Measurements from ENCODE around the gene LTB.

LTB gene, protein sequence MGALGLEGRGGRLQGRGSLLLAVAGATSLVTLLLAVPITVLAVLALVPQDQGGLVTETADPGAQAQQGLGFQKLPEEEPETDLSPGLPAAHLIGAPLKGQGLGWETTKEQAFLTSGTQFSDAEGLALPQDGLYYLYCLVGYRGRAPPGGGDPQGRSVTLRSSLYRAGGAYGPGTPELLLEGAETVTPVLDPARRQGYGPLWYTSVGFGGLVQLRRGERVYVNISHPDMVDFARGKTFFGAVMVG

DNA sequence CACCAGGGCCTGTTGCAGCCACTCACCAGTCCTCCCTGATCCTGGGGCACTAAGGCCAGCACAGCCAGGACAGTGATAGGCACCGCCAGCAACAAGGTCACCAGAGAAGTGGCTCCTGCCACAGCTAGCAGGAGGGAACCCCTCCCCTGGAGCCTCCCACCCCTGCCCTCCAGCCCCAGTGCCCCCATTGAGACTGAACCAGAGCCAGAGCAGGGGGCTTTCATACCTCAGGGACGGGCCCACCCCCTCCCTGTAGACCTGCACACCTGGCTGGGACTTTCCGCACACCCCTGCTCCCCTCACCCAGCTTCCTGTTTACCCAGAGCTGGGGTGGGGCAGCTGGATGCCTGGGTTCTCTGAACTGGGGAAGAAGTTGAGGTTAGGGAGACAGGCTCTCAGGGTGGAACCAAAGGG, at the start of gene LTB:
LTB (minus strand) TSS at position 195 of the 414 bp plus-strand sequence; CDS start at position 188, 7 bp downstream.
- no peak for DNase-seq (ENCODE audit: low read depth in 1 of 2, low spot score in 1 of 2)

DNA sequence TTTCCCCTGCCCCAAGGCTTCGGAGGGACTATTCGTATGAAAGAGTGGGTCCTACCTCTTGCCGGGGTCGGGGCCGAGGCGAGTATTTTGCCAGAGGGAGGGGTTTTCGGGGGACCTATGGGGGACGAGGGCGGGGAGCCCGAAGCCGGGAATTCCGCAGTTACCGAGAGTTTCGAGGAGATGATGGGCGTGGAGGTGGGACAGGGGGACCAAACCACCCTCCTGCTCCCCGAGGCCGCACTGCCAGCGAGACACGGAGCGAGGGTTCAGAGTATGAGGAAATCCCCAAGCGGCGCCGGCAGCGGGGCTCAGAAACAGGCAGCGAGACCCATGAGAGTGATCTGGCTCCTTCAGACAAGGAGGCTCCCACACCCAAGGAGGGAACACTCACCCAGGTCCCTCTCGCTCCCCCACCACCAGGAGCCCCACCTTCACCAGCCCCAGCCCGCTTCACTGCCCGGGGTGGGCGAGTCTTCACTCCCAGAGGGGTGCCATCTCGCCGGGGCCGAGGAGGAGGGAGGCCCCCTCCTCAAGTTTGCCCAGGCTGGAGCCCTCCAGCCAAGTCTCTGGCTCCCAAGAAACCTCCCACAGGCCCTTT, 49.6 kb upstream of the LTB start:
- DNase-seq (ENCODE audit: low read depth in 1 of 2, low spot score in 1 of 2), result no peak

DNA sequence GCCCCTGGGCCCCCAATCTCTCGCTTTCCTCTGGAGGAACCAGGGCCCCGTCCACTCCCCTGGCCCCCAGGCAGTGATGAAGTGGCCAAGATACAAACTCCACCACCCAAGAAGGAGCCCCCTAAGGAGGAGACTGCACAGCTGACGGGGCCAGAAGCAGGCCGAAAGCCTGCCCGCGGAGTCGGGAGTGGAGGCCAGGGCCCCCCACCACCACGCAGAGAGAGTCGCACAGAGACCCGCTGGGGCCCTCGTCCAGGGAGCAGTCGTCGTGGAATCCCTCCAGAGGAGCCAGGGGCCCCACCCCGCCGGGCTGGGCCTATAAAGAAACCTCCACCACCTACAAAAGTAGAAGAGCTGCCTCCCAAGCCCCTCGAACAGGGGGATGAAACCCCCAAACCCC, 49.0 kb upstream of the LTB start:
- no peak for DNase-seq (ENCODE audit: low read depth in 1 of 2, low spot score in 1 of 2)

DNA sequence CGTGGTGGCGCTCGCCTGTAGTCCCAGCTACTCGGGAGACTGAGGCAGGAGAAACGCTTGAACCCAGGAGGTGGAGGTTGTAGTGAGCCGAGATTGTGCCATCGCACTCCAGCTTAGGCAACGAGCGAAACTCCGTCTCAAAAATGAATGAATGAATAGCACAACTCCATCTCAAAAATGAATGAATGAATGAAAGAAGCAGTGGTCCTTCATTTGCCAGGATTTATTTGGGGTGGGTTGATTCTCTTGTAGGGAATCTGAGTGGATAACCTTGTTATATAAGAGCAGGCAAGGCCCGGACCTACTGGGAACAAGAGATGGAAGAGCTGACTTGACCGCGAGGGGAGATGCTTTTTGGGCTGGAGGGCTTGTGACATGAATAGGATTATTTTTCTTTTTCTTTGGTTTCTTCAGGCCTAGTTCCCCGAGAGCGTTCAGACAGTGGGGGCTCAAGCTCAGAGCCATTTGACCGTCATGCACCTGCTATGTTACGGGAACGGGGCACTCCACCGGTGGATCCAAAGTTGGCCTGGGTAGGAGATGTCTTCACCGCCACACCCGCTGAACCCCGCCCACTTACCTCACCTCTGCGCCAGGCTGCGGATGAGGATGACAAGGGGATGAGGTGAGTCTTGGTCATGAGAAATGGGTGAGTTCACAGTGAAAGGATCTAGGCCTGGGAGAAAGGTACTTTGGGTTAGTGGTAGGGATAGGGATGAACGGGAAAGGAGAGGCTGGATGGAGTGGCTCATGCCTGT, 48.1 kb upstream of the LTB start:
- DNase-seq (ENCODE audit: low read depth in 1 of 2, low spot score in 1 of 2), result no peak

DNA sequence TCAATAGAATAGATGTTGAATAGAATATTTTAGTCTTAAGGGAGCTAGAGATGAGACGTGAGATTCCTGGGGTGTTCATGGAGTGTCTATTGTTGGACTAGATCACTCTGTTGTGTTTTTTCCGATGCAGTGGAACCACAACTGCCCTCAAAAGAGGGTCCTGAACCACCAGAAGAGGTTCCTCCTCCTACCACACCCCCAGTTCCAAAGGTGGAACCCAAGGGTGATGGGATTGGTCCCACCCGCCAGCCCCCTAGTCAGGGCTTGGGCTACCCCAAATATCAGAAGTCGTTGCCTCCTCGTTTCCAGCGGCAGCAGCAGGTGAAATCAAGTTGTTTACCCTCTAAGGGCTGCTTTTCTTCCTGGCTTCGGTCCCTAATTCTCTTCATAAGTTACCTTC, 46.8 kb upstream of the LTB start:
- DNase-seq (ENCODE audit: low read depth in 1 of 2, low spot score in 1 of 2), result no peak

DNA sequence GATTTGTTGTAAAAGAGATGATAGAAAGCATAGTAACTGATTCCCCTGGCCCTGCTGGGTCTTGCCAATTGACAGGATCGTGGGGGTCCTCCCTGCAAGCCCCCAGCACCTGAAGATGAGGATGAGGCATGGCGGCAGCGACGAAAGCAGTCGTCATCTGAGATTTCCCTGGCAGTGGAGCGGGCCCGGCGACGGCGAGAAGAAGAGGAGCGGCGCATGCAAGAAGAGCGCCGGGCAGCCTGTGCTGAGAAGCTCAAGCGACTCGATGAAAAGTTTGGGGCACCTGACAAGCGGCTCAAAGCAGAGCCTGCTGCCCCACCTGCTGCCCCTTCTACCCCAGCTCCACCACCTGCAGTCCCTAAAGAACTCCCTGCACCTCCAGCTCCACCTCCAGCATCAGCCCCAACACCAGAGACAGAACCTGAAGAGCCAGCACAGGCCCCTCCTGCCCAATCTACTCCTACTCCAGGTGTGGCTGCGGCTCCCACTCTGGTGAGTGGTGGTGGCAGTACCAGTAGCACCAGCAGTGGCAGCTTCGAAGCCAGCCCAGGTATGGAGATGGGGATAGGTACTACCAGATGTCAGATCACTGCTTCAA, 45.6 kb upstream of the LTB start:
- DNase-seq (ENCODE audit: low read depth in 1 of 2, low spot score in 1 of 2), result no peak

DNA sequence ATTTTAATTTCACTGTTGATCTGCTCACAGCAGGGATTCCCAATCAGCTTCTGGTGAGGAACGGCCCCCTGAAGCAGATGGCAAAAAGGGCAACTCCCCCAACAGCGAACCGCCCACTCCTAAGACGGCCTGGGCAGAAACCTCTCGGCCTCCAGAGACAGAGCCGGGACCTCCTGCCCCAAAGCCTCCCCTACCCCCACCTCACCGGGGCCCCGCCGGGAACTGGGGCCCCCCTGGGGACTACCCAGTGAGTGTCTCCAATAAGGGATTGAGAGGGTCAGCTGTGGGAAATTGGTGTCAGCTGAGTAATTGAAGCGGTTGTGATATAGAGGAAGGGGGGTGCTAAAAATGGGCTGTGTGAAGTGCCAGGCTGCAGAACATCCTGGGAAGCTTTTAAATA, 44.7 kb upstream of the LTB start:
- DNase-seq (ENCODE audit: low read depth in 1 of 2, low spot score in 1 of 2), result no peak

DNA sequence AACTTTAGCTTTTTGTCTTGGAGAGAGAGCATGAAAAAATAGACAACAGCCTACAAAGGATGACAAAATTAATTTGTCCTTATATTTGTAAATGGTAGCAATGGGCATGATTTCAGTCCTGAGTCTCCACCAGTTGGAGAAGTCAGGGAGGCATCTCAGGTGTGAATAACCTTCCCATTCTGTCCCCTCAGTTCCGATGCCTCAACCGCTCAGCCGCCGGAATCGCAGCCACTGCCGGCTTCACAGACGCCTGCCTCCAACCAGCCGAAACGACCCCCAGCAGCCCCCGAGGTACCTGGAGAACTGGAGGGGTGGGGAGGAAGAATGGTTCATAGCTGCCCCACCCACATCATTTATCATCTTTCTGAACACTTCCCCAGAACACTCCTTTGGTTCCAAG, 41.8 kb upstream of the LTB start:
- DNase-seq (ENCODE audit: low read depth in 1 of 2, low spot score in 1 of 2), result no peak

DNA sequence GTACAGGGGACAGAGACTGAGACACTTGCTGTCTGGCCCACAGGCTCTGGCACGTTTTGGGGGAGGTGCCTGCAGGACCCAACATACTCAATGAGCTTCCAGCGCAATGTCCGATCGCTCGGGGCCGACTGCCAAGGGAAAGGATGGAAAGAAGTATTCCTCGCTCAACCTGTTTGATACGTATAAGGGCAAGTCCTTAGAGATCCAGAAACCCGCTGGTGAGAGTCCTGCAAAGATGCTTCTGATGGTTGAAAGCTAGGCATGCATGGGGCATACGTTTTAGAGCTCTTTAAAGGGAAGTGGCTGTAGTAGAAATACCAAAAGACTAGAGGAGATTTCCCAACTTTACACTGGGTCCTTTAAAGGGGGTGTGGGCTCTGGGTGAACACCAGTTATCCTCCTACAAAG, 40.5 kb upstream of the LTB start:
- no peak for DNase-seq (ENCODE audit: low read depth in 1 of 2, low spot score in 1 of 2)

DNA sequence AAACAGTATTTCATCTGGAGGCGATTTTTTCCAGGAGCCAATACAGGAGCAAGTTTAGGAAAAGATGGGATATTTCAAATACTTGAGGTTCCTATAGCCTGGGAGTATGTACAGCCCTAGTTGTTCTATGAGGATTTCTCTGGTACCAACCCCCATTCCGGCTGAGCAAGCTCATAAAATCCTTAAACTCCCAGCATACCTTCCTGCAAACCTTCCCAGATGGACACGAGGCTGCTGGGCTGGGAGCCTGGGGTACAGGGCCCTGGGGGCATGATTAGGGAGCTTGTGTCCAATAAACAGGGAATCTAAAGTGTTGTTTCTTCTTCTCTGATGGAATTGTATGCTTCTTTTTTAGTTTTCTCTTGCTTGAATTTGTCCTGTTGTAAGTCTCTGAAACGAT, 39.8 kb upstream of the LTB start:
- no peak for DNase-seq (ENCODE audit: low read depth in 1 of 2, low spot score in 1 of 2)

DNA sequence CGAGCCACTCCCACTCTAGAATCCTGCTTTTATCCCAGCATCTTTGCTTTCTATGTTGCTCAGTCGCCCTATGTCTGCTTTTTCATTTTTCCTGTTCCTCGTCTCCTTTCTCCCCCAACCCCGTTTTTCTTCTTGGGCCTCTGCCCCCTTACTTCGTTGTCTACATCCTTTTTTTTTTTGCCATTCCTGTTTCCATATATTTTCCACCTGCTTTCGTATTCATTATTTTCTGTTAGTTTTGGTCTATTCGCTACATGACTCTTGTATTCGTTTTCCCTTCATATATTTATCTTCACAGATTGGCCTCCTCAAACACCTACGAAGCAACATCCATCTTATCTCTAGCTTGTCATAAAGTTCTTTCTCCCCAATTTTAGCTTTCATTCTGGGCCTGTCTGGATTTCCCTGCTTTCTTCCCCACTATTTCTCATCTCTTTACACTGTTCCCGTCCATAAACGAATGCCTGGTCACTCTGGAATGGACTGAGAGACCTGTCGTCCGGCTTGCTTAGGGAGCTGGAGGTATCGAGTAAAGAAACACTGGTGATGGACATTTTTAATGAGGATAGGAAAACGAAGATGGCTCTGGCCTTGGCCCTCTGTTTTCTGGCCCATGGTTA, 39.2 kb upstream of the LTB start:
- no peak for DNase-seq (ENCODE audit: low read depth in 1 of 2, low spot score in 1 of 2)

DNA sequence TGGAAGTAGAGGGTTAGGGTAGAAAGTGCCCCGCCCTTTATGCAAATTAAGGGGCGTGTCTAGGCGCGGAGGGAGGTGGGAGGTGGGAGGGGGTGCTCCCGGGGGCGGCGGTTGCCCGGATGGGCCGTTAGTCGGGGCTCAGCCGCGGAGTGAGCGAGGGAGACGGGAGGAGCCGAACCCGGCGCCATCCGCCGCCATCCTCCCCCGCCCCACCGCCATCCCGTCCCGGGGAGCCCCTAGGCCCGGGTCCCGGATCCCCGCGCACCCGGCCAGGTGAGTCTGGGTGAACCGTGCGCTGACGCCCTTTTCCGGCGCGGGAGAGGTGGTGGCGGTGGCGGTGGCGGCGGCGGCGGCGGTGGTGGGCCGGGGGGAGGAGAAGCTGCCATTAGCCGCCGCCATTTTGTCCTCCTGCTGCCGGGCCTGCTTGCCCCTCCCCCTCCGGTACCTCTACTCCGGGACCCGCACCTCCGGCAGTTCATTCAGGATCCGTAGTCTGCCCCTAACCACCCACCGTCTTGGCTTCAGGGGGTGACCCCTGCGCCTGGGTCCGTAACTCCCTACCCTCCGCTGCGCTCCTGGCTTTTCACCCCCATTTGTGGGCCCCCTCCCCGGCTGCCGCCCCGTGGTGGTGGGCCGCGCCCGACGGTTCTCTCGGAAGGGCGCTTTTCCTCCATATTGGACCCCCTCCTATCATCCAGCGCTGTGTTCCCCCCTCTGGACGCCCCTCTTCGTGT, 38.5 kb upstream of the LTB start, which contains the start of gene PRRC2A:
PRRC2A (plus strand) TSS at position 130 of the 734 bp plus-strand sequence. CDS start 2,075 bp downstream, outside the sequence.
- peak; percentile 72 to 94 for DNase-seq (ENCODE audit: low read depth in 1 of 2, low spot score in 1 of 2)

DNA sequence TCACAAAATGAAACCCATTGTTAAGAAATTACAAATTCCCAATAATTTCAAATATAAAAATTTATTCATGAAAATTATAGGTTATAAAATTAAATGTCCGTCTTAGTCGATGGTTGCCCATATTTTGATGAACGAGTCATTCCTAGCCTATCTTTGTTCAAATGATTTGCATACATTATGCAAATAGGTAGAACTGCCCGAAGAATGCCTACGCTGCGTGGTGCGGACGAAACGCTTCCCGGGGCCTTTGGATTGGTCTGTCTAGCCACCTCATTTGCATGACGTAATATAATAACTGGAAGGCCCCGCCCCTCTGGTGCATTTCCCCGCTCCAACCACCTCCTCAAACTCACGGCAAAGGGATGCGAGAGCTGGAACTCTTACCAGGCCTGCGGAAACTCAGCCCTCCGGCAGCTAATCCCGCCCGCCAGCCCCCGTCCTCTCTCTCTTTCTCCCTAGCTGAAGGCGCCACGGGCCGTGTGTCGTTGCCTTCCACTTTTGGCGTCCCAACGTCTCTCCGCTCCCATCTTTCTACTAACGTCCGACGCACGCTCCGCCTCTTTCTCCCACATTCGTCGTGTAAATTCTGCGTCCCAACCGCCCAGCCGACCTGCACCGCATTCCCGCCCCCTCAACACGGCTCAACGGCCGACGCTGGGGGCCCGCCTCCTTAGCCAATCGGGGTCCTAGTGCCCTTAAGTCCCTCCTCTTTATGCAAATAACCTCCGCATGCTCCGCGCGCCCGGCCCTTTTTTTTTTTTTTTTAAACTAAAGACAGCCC, 37.8 kb upstream of the LTB start:
- DNase-seq (ENCODE audit: low read depth in 1 of 2, low spot score in 1 of 2), result peak; percentile 88 to 97

DNA sequence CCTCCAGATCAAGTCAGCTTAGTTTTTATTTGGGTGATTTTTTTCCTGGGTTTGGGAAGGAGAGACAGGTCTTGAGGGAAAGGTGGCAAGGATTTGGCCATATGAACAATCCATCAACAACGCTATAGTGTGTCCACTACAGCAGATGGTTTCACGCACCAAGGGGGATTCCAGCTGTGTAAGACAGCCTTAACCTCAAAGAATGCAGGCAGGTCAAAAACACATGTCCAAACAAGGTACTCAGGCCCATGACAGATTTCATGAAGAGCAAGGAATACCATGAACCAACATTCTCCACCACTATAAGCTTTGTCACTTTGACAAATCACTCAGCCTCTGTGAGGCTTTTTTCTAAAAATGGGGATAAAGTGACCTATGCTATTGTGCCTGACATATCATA, 34.8 kb upstream of the LTB start:
- no peak for DNase-seq (ENCODE audit: low read depth in 1 of 2, low spot score in 1 of 2)

DNA sequence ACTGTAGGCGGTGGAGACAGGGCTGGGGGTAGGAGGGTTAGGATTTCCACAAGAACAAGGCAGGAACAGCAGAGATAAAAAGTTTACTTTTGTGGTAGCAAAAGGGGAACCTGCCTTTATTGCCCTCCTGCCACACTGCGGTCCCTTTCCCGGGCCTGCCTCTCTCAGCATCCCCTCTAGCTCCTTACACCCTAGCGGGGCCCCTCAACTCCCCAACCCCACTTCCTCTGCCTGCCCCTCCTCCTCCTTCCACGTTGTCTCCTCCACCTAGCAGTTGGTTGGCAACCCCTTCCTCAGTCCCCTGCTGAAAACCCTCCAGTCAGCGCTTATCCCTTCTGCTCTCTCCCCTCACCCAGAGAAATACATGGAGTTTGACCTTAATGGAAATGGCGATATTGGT, 33.5 kb upstream of the LTB start:
- DNase-seq (ENCODE audit: low read depth in 1 of 2, low spot score in 1 of 2), result no peak

DNA sequence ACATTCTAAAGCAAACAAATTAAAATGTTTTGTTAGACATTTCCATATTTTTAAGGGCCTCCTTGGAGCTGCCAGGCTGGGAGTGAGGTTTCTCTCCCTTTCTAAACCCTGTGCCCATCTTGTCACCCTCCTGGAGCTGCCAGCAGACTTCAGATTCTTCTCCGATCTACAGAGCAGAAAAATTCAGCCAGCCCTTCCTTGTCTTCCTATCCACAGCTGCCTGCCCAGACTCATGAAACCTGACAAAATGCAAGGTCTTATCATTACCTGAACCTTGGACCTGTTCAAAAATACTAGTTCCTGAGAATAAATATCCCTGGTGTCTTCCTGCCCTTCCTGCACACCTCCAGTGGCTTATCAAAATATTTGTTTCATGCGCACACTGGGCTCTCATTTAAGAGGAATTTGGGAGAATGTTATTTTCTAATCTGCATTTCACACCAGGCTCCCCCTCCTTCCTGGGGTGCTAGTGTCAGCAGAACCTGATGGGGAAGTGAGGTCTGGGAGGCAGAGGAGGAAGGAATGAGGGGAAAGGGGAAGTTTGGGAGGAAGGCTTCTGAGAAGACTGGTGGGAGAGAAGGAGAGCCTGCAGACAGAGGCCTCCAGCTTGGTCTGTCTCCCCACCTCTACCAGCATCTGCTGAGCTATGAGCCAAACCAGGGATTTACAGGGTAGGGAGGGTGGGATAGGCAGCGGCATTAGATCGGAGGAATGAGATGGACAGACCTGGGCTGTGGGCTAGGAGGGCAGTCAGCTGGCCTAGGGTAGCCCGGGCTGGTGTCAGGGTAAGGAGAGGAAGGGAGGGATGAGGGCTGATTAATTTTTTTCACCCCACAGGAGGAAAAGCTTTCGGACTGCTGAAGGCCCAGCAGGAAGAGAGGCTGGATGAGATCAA, 32.7 kb upstream of the LTB start, which contains the start of gene AIF1:
AIF1 (plus strand) TSS at position 551 of the 895 bp plus-strand sequence; CDS start at position 647, 96 bp downstream.
- no peak for DNase-seq (ENCODE audit: low read depth in 1 of 2, low spot score in 1 of 2)

DNA sequence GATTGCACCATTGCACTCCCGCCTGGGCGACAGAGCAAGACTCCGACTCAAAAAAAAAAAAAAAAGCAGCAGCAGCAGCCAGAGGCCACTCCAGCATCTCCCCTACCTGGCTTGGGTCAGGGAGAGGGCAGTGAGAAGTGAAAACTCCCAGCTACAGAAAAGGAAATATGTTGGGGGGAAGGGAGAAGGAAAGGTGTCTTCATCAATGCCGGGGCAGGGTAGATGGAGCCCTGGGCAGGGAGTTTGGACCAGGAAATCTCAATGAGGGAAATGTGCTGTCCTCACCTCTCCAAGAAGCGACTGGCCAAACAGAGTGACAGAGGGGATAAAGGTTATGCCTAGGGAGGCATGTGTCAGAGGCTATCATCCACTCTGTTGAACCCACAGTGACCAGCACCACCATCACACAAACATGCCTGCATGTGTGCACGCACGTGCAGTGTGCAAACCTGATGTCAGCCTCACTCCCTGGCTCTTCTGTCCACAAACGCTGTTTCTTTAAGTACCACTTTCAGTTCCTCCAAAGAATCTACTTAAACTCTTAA, 31.9 kb upstream of the LTB start:
- no peak for DNase-seq (ENCODE audit: low read depth in 1 of 2, low spot score in 1 of 2)

DNA sequence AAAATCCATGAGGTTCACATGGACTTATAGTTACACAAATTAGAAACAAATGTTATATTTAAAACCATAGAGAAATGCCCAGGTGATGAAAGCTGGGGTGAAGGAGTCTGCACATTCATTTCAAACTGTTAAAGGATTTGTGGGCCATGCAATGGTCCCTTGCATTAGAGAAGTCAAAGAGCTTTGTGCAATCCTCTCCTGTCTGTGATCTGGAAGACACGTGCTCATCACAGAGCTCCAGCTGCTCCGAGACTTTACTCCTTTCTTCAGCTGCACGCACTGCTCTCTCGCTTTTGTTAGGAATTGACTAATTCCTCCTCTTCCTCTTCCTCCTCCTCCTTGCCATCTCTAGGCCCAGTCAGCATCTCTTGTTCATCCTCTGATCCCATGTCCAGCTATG, 28.7 kb upstream of the LTB start:
- no peak for DNase-seq (ENCODE audit: low read depth in 1 of 2, low spot score in 1 of 2)

Data from activated CD4-positive, alpha-beta T cell treated with anti-CD3 and anti-CD28 coated beads, Interleukin-2, amount 50 U/mL, for 24 hours (primary cell).